Naive thymus-derived CD4-positive, alpha-beta T cell (primary cell): Measurements from ENCODE around the gene POP7. TPM values are rescaled to one million over a fixed set of nuclear protein-coding genes. Genes with fewer than 3 reads are reported as not detected.
"Not testable (repeated sequence)": the region's sequence is repeated elsewhere in the genome, so short reads cannot be mapped to it uniquely, and the experiment has no call there.

ENCODE experiments used
- ATAC-seq: fragments of 150-1000 bp; cut with Tn5 transposase; 2 replicates; pipeline ENCODE4 v1.10.0; 2021; ENCODE audit warnings: mild to moderate bottlenecking, moderate library complexity
- CTCF ChIA-PET: fragments of 350-600 bp; sonication (Branson Sonifier 250); formaldehyde crosslinking; loops from one replicate; lab custom pipeline; 2021; ENCODE audit warnings: antibody characterized with exemption; lab: Charles Lee
- POLR2A ChIA-PET: fragments of 350-600 bp; sonication (Branson Sonifier 250); formaldehyde crosslinking; loops from one replicate; lab custom pipeline; 2021; ENCODE audit warnings: antibody characterized with exemption, inconsistent platforms; lab: Charles Lee
- DNase-seq, 9 donors: peaks; one replicate each; pipeline versions ENCODE4 v3.0.0 to v3.0.0-alpha.2; 2020 to 2022; ENCODE audit warnings: mixed read lengths in 1 of 9
- H3K27ac ChIP-seq: one replicate; pipeline ENCODE4 v1.7.0; 2013; ENCODE audit warnings: mild to moderate bottlenecking, low read depth, low read length, moderate library complexity
- H3K27me3 ChIP-seq, 2 donors: one replicate each; pipeline ENCODE4 v1.7.0; 2013; ENCODE audit warnings: low read length in 2 of 2, mild to moderate bottlenecking in 2 of 2, moderate library complexity in 2 of 2; ENCODE audit not compliant: control insufficient read depth in 2 of 2, insufficient read depth in 2 of 2
- H3K36me3 ChIP-seq, 3 experiments: 1 replicate in 2 of 3; 2 replicates in 1 of 3; pipeline ENCODE4 v1.7.0; 2013; ENCODE audit warnings: low read length in 3 of 3, mild to moderate bottlenecking in 3 of 3, moderate library complexity in 1 of 3; ENCODE audit not compliant: insufficient read depth in 3 of 3, control insufficient read depth in 2 of 3
- H3K4me1 ChIP-seq, 2 donors: one replicate each; pipeline ENCODE4 v1.7.0; 2013; ENCODE audit warnings: low read length in 2 of 2, mild to moderate bottlenecking in 2 of 2, moderate library complexity in 1 of 2; ENCODE audit not compliant: control insufficient read depth in 2 of 2, insufficient read depth in 2 of 2
- H3K4me3 ChIP-seq: 2 replicates; pipeline ENCODE4 v1.7.0; 2013; ENCODE audit warnings: mild to moderate bottlenecking, low read length
- H3K9me3 ChIP-seq, 3 experiments: 1 replicate in 2 of 3; 2 replicates in 1 of 3; pipeline ENCODE4 v1.7.0; 2013; ENCODE audit warnings: low read length in 3 of 3; ENCODE audit not compliant: control insufficient read depth in 2 of 3
- H3K27ac Mint-ChIP-seq, 9 donors: one replicate each; pipeline ENCODE4 v1.8.0; 2020 to 2022; ENCODE audit warnings: mixed read lengths in 9 of 9, mild to moderate bottlenecking in 8 of 9, moderate library complexity in 5 of 9, inconsistent platforms in 2 of 9
- H3K27me3 Mint-ChIP-seq, 5 donors: one replicate each; pipeline ENCODE4 v1.8.0; 2021 to 2022; ENCODE audit warnings: mixed read lengths in 5 of 5, mild to moderate bottlenecking in 1 of 5
- H3K36me3 Mint-ChIP-seq, 5 donors: one replicate each; pipeline ENCODE4 v1.8.0; 2020 to 2022; ENCODE audit warnings: mixed read lengths in 5 of 5, mild to moderate bottlenecking in 3 of 5, inconsistent platforms in 1 of 5
- H3K4me1 Mint-ChIP-seq, 7 donors: one replicate each; pipeline ENCODE4 v1.8.0; 2020 to 2022; ENCODE audit warnings: mixed read lengths in 7 of 7, mild to moderate bottlenecking in 3 of 7, inconsistent platforms in 1 of 7
- H3K4me3 Mint-ChIP-seq, 10 donors: one replicate each; pipeline ENCODE4 v1.8.0; 2020 to 2022; ENCODE audit warnings: mild to moderate bottlenecking in 10 of 10, mixed read lengths in 10 of 10, moderate library complexity in 6 of 10, inconsistent platforms in 2 of 10
- H3K9me3 Mint-ChIP-seq, 11 donors: one replicate each; pipeline ENCODE4 v1.8.0; 2020 to 2022; ENCODE audit warnings: mixed read lengths in 11 of 11, mild to moderate bottlenecking in 4 of 11, inconsistent platforms in 1 of 11, moderate library complexity in 1 of 11
- intact Hi-C, 2 donors: fragments of 100-400 bp; cut with micrococcal nuclease; formaldehyde crosslinking; loops; one replicate each; pipeline ENCODE4 v1.15.1; 2023
- polyA plus RNA-seq, 2 donors: library from polyadenylated mRNA; unstranded; fragments of 300-500 nt; fragmentation: Illumina TruSeq; gene quantifications; one replicate each; pipeline ENCODE4 v1.2.3, GENCODE V29; 2021
- total RNA-seq, 6 experiments: library from RNA in 5 of 6; stranded (reverse) in 5 of 6; gene quantifications; 1 replicate in 5 of 6; 2 replicates in 1 of 6; pipeline ENCODE4 v1.2.3 and lab custom pipeline; 2021 to 2026

The POP7 gene
- total and polyA plus RNA-seq, 7 experiments from 2014 or later: 8.9 to 56.4 (median 17.7) TPM

GRCh38 chr7:100717073-100717472 lies 11.2 kb downstream of the POP7 start:
- POLR2A ChIA-PET: interaction anchor here (0.6 kb wide), 1 partner anchor 153 kb away, joined by 4 read pairs; no protein-coding TSS in a partner anchor
- H3K4me3 ChIP-seq, H3K36me3 ChIP-seq, H3K9me3 ChIP-seq, intact Hi-C loops, DNase-seq, H3K27ac ChIP-seq, H3K36me3 Mint-ChIP-seq, H3K4me1 Mint-ChIP-seq, ATAC-seq, H3K27ac Mint-ChIP-seq, H3K27me3 ChIP-seq, H3K4me1 ChIP-seq, CTCF ChIA-PET, H3K4me3 Mint-ChIP-seq: not testable (repeated sequence)
- peaks cover 26 to 36% (median 33%) of the 10 kb centered on the region in 5 donors for H3K27me3 Mint-ChIP-seq
- peaks cover 0 to 20% (median 7%) of the 10 kb centered on the region in 11 donors for H3K9me3 Mint-ChIP-seq

- Histone ChIP-seq H3K4me3 (no peak overlapping the region), H3K36me3 (no peaks in the 10 kb centered on the region), H3K9me3 (no peaks in the 10 kb centered on the region), H3K27ac (no peak overlapping the region), H3K4me1 (no peaks in the 10 kb centered on the region), H3K27me3 (peaks cover 0 to 9% of the 10 kb centered on the region in 2 donors)
- no peak for DNase-seq
- Mint-ChIP-seq H3K36me3 (peaks cover 0 to 4% (median 0%) of the 10 kb centered on the region in 5 donors), H3K4me3 (peak overlapping the region in 2 of 10 donors; percentile 14 to 70), H3K4me1 (peaks cover 0 to 5% (median 2%) of the 10 kb centered on the region in 7 donors), H3K27me3 (peaks cover 44 to 51% (median 45%) of the 10 kb centered on the region in 5 donors), H3K9me3 (peaks cover 0 to 20% (median 8%) of the 10 kb centered on the region in 11 donors), H3K27ac (no peak overlapping the region)
- POLR2A ChIA-PET: interaction anchor here (0.7 kb wide), 1 partner anchor 52 kb away, joined by 3 read pairs; no protein-coding TSS in a partner anchor
- CTCF ChIA-PET: no interaction called here
- intact Hi-C loops: no loop called here
- ATAC-seq: no peak
These were observed 13.8 kb downstream of the POP7 start for GRCh38 chr7:100719523-100720278.

- Histone ChIP-seq H3K4me1 (no peaks in the 10 kb centered on the region), H3K27me3 (peaks cover 0 to 9% of the 10 kb centered on the region in 2 donors), H3K4me3 (no peak within 1 kb of the TSS), H3K9me3 (no peaks in the 10 kb centered on the region), H3K27ac (no peak within 1 kb of the TSS), H3K36me3 (no peaks in the 10 kb centered on the region)
- peaks cover 0 to 5% (median 4%) of the 10 kb centered on the region in 7 donors for H3K4me1 Mint-ChIP-seq
- H3K9me3 Mint-ChIP-seq: peaks cover 0 to 20% (median 8%) of the 10 kb centered on the region in 11 donors
- H3K4me3 Mint-ChIP-seq: peak within 1 kb of the TSS in 3 of 10 donors; percentile 14 to 70 (median 43)
- H3K27me3 Mint-ChIP-seq: peaks cover 44 to 53% (median 46%) of the 10 kb centered on the region in 5 donors
- DNase-seq (no peak), ATAC-seq (no peak)
- ChIA-PET CTCF (no interaction called here), POLR2A (interaction anchor here (0.7 kb wide), 1 partner anchor 52 kb away, joined by 3 read pairs; no protein-coding TSS in a partner anchor)
- intact Hi-C loops: no loop called here
- peaks cover 0 to 4% (median 0%) of the 10 kb centered on the region in 5 donors for H3K36me3 Mint-ChIP-seq
- no peak within 1 kb of the TSS for H3K27ac Mint-ChIP-seq
These were observed 14.4 kb downstream of the POP7 start, which contains the start of gene EPO for GRCh38 chr7:100720279-100720670. Gene EPO (plus strand): TSS chr7:100720468. CDS start chr7:100720981, 513 bp downstream.

GRCh38 chr7:100720671-100721504 lies 15.0 kb downstream of the POP7 start:
- no peaks in the 10 kb centered on the region for H3K4me1 ChIP-seq
- H3K27ac ChIP-seq: no peak overlapping the region
- CTCF ChIA-PET: no interaction called here
- Mint-ChIP-seq H3K4me1 (peaks cover 0 to 5% (median 4%) of the 10 kb centered on the region in 7 donors), H3K27ac (no peak overlapping the region), H3K9me3 (peaks cover 0 to 20% (median 8%) of the 10 kb centered on the region in 11 donors), H3K4me3 (peak overlapping the region in 2 of 10 donors; percentile 43 to 70), H3K27me3 (peaks cover 44 to 50% (median 46%) of the 10 kb centered on the region in 5 donors), H3K36me3 (peaks cover 0 to 4% (median 0%) of the 10 kb centered on the region in 5 donors)
- ATAC-seq (no peak), DNase-seq (no peak)
- intact Hi-C loops: no loop called here
- no peaks in the 10 kb centered on the region for H3K36me3 ChIP-seq
- POLR2A ChIA-PET: no interaction called here
- H3K9me3 ChIP-seq: no peaks in the 10 kb centered on the region
- H3K4me3 ChIP-seq: no peak overlapping the region
- peaks cover 0 to 9% of the 10 kb centered on the region in 2 donors for H3K27me3 ChIP-seq

- Mint-ChIP-seq H3K4me3 (peak overlapping the region in 1 of 10 donors; percentile 30), H3K36me3 (peaks cover 0 to 4% (median 0%) of the 10 kb centered on the region in 5 donors), H3K9me3 (peaks cover 0 to 20% (median 8%) of the 10 kb centered on the region in 11 donors), H3K4me1 (peaks cover 0 to 5% (median 4%) of the 10 kb centered on the region in 7 donors), H3K27me3 (peaks cover 44 to 50% (median 46%) of the 10 kb centered on the region in 5 donors), H3K27ac (no peak overlapping the region)
- Histone ChIP-seq H3K27me3 (peaks cover 0 to 9% of the 10 kb centered on the region in 2 donors), H3K4me3 (no peak overlapping the region), H3K27ac (no peak overlapping the region), H3K36me3 (no peaks in the 10 kb centered on the region), H3K9me3 (no peaks in the 10 kb centered on the region), H3K4me1 (no peaks in the 10 kb centered on the region)
- intact Hi-C loops: no loop called here
- ChIA-PET CTCF (no interaction called here), POLR2A (no interaction called here)
- no peak for DNase-seq
- no peak for ATAC-seq
These were observed 15.5 kb downstream of the POP7 start for GRCh38 chr7:100721505-100721812.

- peaks cover 47 to 55% (median 51%) of the 10 kb centered on the region in 5 donors for H3K27me3 Mint-ChIP-seq
- peaks cover 0 to 5% (median 4%) of the 10 kb centered on the region in 7 donors for H3K4me1 Mint-ChIP-seq
These were observed 16.7 kb downstream of the POP7 start for GRCh38 chr7:100722480-100723212.

More at GRCh38 chr7:100722480-100723212, 16.7 kb downstream of the POP7 start:
- CTCF ChIA-PET: interaction anchor here (0.5 to 1.2 kb wide), 3 partner anchors 17 to 251 kb away, joined by 3 to 5 read pairs (median 3); partner anchors contain the start of gene POP7
- intact Hi-C loops: no loop called here
- H3K27me3 ChIP-seq: peaks cover 0 to 9% of the 10 kb centered on the region in 2 donors
- no peak overlapping the region for H3K27ac Mint-ChIP-seq
- no peak overlapping the region for H3K4me3 ChIP-seq
- H3K36me3 ChIP-seq: no peaks in the 10 kb centered on the region
- no peak overlapping the region for H3K4me3 Mint-ChIP-seq
- H3K36me3 Mint-ChIP-seq: peaks cover 0 to 4% (median 0%) of the 10 kb centered on the region in 5 donors
- no peak overlapping the region for H3K27ac ChIP-seq
- POLR2A ChIA-PET: no interaction called here
- ATAC-seq (no peak), DNase-seq (no peak)
- H3K9me3 Mint-ChIP-seq: peaks cover 0 to 19% (median 7%) of the 10 kb centered on the region in 11 donors
- no peaks in the 10 kb centered on the region for H3K4me1 ChIP-seq
- H3K9me3 ChIP-seq: no peaks in the 10 kb centered on the region
